ENCODE data around the gene C5AR1.
"Not testable (repeated sequence)": the region's sequence is repeated elsewhere in the genome, so short reads cannot be mapped to it uniquely, and the experiment has no call there.

DNA sequence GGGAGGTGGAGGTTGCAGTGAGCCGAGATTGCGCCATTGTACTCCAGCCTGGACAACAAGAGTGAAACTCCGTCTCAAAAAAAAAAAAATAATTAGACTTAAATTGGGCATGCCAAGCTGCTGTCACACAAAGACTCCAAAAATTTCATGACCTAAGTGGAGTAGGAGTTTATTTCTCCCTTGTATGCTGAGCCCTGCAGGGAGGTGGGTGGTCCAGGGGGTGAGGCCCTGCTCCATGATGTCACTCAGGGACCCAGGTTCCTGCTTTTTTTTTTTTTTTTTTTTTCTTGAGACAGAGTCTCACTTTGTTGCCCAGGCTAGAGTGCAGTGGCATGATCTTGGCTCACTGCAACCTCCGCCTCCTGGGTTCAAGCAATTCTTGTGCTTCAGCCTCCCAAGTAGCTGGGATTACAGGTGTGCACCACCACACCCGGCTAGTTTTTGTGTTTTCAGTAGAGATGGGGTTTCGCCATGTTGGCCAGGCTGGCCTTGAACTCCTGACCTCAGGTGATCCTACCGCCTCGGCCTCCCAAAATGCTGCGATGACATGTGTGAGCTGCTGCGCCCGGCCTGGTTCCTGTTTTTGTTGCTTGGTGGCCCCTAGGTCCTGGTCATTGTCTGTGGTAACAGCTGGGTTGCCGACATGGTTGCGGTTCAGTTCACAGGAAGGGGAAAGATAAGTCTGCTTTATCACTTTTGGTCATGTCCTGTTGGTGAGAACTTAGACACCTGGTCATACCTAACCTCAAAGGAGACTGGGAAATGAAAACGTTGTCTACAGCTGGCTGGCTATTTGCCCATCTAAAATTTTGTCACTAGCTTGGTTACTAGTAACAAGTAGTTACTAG, 47.5 kb upstream of the C5AR1 start:
- TF ChIP-seq, protein P1, sequence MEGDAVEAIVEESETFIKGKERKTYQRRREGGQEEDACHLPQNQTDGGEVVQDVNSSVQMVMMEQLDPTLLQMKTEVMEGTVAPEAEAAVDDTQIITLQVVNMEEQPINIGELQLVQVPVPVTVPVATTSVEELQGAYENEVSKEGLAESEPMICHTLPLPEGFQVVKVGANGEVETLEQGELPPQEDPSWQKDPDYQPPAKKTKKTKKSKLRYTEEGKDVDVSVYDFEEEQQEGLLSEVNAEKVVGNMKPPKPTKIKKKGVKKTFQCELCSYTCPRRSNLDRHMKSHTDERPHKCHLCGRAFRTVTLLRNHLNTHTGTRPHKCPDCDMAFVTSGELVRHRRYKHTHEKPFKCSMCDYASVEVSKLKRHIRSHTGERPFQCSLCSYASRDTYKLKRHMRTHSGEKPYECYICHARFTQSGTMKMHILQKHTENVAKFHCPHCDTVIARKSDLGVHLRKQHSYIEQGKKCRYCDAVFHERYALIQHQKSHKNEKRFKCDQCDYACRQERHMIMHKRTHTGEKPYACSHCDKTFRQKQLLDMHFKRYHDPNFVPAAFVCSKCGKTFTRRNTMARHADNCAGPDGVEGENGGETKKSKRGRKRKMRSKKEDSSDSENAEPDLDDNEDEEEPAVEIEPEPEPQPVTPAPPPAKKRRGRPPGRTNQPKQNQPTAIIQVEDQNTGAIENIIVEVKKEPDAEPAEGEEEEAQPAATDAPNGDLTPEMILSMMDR (conservative IDR thresholded peaks at IDR 0.05): not testable (repeated sequence)
- TF ChIP-seq EZH2 (IDR thresholded peaks at IDR 0.05; ENCODE audit: low read depth): not testable (repeated sequence)

Measured in PC-9 (cell line).